Endothelial cell of umbilical vein (primary cell): ENCODE data around the gene ENO2.

Experiments
- EZH2 ChIP-seq: IDR thresholded peaks from 2 replicates; pipeline ENCODE4 v1.6.1; 2012; ENCODE audit warnings: borderline replicate concordance, low read depth, mild to moderate bottlenecking, moderate library complexity, low read length, inconsistent platforms; ENCODE audit not compliant: severe bottlenecking
- FOS ChIP-seq: IDR thresholded peaks from 2 replicates; pipeline ENCODE4 v1.6.1; 2011; ENCODE audit warnings: mild to moderate bottlenecking, low read length, moderate library complexity, borderline replicate concordance; ENCODE audit not compliant: insufficient read depth
- GATA2 ChIP-seq: IDR thresholded peaks from 2 replicates; pipeline ENCODE4 v1.7.0; 2011; ENCODE audit warnings: low read depth, mild to moderate bottlenecking, moderate library complexity, mixed read lengths, low read length; ENCODE audit not compliant: insufficient read length, insufficient read depth
- JUN ChIP-seq: IDR thresholded peaks from 2 replicates; pipeline ENCODE4 v1.6.1; 2011; ENCODE audit warnings: borderline replicate concordance, low read depth; ENCODE audit not compliant: insufficient read length, insufficient read depth
- MYC ChIP-seq: IDR thresholded peaks from one replicate; pipeline ENCODE4 v1.6.1; 2011; ENCODE audit warnings: mild to moderate bottlenecking, low read depth, low read length
- POLR2A ChIP-seq: IDR thresholded peaks from 2 replicates; pipeline ENCODE4 v1.6.1; 2012; ENCODE audit warnings: low read depth, mild to moderate bottlenecking, control low read depth, low read length
- POLR2AphosphoS5 ChIP-seq: IDR thresholded peaks from 2 replicates; pipeline ENCODE4 v1.6.1; 2012; ENCODE audit warnings: low read depth, mild to moderate bottlenecking, control low read depth, low read length, moderate library complexity; ENCODE audit not compliant: insufficient read depth
- TF ChIP-seq, protein P1 (sequence below), 2 donors: IDR thresholded peaks; 1 replicate in 1 of 2; 2 replicates in 1 of 2; pipeline ENCODE4 v1.5.1; 2011; ENCODE audit warnings: low read length in 2 of 2, mild to moderate bottlenecking in 2 of 2, moderate library complexity in 2 of 2, control low read depth in 1 of 2, inconsistent platforms in 1 of 2, low read depth in 1 of 2; ENCODE audit not compliant: insufficient read depth in 1 of 2; ENCODE audit errors: extremely low read depth in 1 of 2
- TF ChIP-seq, protein P2 (sequence below): IDR thresholded peaks from 2 replicates; pipeline ENCODE4 v1.6.1; 2011; ENCODE audit not compliant: insufficient read depth, insufficient read length

DNA sequence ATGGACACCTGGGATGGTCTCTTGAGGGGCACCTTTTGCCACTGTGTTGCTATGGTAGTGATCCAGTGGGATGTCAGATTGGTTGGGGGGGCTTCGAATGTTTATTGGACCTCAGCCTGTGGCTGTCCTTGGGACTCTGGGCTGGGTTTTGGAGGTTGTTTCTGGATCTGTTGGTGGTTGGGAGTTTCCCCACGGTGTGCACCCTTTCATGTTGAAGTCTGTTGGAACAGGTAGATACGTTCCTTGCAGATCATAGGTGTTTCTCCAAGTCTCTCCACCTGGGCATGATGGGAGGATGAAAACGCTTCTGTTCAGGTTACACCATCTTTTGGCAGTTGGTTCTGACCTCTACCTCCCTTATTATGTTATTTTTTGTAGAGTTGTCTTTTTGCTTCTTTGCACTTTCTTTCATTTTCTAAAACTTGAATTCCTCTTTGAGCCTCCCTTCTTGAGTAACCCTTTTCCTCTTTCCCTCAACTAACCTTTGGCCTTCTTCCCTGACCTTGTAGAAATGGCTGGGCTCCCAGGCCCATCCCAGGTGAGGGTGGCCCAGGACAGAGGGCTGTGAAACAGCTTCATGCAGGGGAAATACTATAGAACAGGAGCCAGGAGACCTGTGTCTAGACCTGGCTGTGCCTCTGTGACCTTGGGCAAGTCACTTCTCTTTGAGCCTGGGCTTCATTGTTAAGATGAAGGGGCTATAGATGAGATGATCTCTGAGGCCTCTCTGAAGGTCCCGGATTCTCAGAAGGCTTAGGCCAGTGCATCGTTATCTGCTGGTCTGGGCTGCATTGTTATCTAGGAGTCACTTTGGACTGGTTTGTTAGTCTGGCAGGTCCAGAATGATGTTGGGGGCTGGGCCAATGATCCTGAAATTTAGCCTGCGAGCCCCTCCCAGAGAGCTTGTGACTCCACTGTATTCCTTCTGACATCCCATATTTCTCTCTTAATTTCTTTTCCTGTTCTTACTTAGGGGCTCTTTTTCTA, 15.4 kb downstream of the ENO2 start:
- TF ChIP-seq, protein P1, sequence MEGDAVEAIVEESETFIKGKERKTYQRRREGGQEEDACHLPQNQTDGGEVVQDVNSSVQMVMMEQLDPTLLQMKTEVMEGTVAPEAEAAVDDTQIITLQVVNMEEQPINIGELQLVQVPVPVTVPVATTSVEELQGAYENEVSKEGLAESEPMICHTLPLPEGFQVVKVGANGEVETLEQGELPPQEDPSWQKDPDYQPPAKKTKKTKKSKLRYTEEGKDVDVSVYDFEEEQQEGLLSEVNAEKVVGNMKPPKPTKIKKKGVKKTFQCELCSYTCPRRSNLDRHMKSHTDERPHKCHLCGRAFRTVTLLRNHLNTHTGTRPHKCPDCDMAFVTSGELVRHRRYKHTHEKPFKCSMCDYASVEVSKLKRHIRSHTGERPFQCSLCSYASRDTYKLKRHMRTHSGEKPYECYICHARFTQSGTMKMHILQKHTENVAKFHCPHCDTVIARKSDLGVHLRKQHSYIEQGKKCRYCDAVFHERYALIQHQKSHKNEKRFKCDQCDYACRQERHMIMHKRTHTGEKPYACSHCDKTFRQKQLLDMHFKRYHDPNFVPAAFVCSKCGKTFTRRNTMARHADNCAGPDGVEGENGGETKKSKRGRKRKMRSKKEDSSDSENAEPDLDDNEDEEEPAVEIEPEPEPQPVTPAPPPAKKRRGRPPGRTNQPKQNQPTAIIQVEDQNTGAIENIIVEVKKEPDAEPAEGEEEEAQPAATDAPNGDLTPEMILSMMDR (IDR thresholded peaks at IDR 0.05; ENCODE audit: extremely low read depth in 1 of 2, insufficient read depth in 1 of 2, low read depth in 1 of 2, low read length in 2 of 2) = no peak
- TF ChIP-seq POLR2A (no peak), POLR2AphosphoS5 (no peak), EZH2 (no peak), FOS (no peak), GATA2 (no peak), MYC (no peak), JUN (no peak)
- TF ChIP-seq, protein P2, sequence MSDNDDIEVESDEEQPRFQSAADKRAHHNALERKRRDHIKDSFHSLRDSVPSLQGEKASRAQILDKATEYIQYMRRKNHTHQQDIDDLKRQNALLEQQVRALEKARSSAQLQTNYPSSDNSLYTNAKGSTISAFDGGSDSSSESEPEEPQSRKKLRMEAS = no peak
